ENCODE data around the gene CXCL13.
"Not testable (repeated sequence)": the region's sequence is repeated elsewhere in the genome, so short reads cannot be mapped to it uniquely, and the experiment has no call there.

The CXCL13 gene

GRCh38 chr4:77629885-77630284 is 24.3 kb downstream of the CXCL13 start:
- no peak overlapping the region for H3K4me3 ChIP-seq (ENCODE audit: low read depth, low read length)
- POLR2A ChIA-PET, result no interaction called here
- TF ChIP-seq CTCF (IDR thresholded peaks at IDR 0.05; ENCODE audit: insufficient read depth, low read length, missing control alignments), result no peak
- no peak for DNase-seq (ENCODE audit: low read depth, low spot score)
- CTCF ChIA-PET, result interaction anchor here (3.0 kb wide), 1 partner anchor 10 kb away, joined by 15 read pairs; no protein-coding TSS in a partner anchor

- DNase-seq (ENCODE audit: low read depth, low spot score), result no peak
- ChIA-PET POLR2A (no interaction called here), CTCF (interaction anchor here (3.0 kb wide), 1 partner anchor 11 kb away, joined by 15 read pairs; no protein-coding TSS in a partner anchor)
- H3K4me3 ChIP-seq (ENCODE audit: low read depth, low read length), result no peak overlapping the region
- no peak for TF ChIP-seq CTCF (IDR thresholded peaks at IDR 0.05; ENCODE audit: insufficient read depth, low read length, missing control alignments)
These were observed 25.7 kb downstream of the CXCL13 start for GRCh38 chr4:77631276-77631675.

GRCh38 chr4:77634132-77634785 is 28.6 kb downstream of the CXCL13 start:
- POLR2A ChIA-PET, result no interaction called here
- TF ChIP-seq CTCF (IDR thresholded peaks at IDR 0.05; ENCODE audit: insufficient read depth, low read length, missing control alignments), result no peak
- DNase-seq (ENCODE audit: low read depth, low spot score), result no peak
- CTCF ChIA-PET, result interaction anchor here (1.6 kb wide), 1 partner anchor 33 kb away, joined by 5 read pairs; no protein-coding TSS in a partner anchor
- H3K4me3 ChIP-seq (ENCODE audit: low read depth, low read length), result no peak overlapping the region

DNA sequence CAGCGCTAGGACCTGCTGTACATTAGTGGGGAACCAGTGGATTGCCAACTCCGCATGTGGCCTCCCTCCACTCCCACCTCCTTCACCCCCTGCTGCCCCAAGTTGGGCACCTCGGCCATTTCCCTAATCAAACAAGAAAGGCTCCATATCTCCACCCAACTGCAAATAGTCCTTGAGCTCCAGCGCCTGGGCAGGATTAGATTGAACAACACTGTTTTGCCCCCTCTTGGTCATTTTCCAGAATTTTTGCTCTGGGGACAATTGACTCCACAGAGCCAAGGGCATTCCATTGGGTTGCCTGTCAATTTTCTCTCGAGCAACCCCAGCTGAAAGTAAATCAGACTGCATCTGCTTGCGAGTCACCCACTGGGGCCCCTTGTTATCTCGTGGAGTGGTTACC is 29.6 kb downstream of the CXCL13 start:
- DNase-seq (ENCODE audit: low read depth, low spot score), result no peak
- no peak for TF ChIP-seq CTCF (IDR thresholded peaks at IDR 0.05; ENCODE audit: insufficient read depth, low read length, missing control alignments)
- no peak overlapping the region for H3K4me3 ChIP-seq (ENCODE audit: low read depth, low read length)
- POLR2A ChIA-PET, result no interaction called here
- CTCF ChIA-PET, result interaction anchor here (1.6 to 3.0 kb wide), 2 partner anchors 16 to 34 kb away, joined by 5 to 13 read pairs; no protein-coding TSS in a partner anchor

- POLR2A ChIA-PET, result interaction anchor here (1.1 kb wide), 1 partner anchor 184 kb away, joined by 3 read pairs; no protein-coding TSS in a partner anchor
- no peak for TF ChIP-seq CTCF (IDR thresholded peaks at IDR 0.05; ENCODE audit: insufficient read depth, low read length, missing control alignments)
- CTCF ChIA-PET, result interaction anchor here (1.2 to 3.0 kb wide), 3 partner anchors 15 to 35 kb away, joined by 3 to 13 read pairs (median 5); no protein-coding TSS in a partner anchor
- H3K4me3 ChIP-seq (ENCODE audit: low read depth, low read length), result no peak overlapping the region
- no peak for DNase-seq (ENCODE audit: low read depth, low spot score)
These were observed 30.3 kb downstream of the CXCL13 start for GRCh38 chr4:77635876-77636275.

DNA sequence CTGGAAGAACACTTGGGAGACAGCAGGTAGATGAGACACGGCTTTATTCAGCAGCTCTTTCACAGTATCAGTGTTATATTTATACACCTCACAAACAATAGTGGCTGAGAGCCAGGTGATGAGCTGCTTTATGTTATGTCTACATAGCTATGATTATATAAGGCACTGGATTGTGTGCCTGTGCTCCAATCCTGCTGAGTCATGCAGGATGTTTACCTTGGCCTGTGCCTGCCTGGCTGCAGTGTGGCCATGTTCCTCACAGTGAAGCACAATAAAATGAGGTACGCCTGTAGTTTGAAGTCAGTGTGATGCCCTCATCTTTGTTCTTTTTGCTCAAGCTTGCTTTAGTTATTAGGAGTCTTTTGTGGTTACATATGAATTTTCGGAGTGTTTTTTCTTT is 31.3 kb downstream of the CXCL13 start:
- TF ChIP-seq CTCF (IDR thresholded peaks at IDR 0.05; ENCODE audit: insufficient read depth, low read length, missing control alignments), result no peak
- ChIA-PET CTCF (interaction anchor here (1.2 to 3.0 kb wide), 2 partner anchors 16 to 18 kb away, joined by 3 to 13 read pairs; no protein-coding TSS in a partner anchor), POLR2A (interaction anchor here (1.1 kb wide), 1 partner anchor 183 kb away, joined by 3 read pairs; no protein-coding TSS in a partner anchor)
- no peak overlapping the region for H3K4me3 ChIP-seq (ENCODE audit: low read depth, low read length)
- peak; percentile 49 for DNase-seq (ENCODE audit: low read depth, low spot score)

DNA sequence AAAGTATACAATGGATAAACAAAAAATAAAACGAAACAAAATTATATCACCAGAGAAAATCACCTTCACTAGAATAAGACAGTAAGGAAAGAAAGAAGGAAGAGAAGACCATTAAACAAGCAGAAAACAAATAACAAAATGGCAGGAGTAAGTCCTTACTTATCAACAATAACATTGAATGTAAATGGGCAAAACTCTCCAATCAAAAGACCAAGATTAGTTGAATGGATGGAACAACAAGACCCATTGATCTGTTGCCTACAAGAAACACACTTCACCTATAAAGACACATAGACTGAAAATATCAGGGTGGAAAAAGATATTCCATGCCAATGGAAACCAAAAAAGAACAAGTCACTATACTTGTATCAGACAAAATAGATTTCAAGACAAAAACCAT is 38.4 kb downstream of the CXCL13 start:
- POLR2A ChIA-PET; CTCF ChIA-PET; DNase-seq (ENCODE audit: low read depth, low spot score); H3K4me3 ChIP-seq (ENCODE audit: low read depth, low read length): not testable (repeated sequence)
